H9 (cell line): ENCODE data around the gene PDE7B. TPM values are rescaled to one million over a fixed set of nuclear protein-coding genes. Genes with fewer than 3 reads are reported as not detected.

Experiments
- DNase-seq: peaks from one replicate; pipeline ENCODE4 v3.0.0-alpha.2; 2017
- H2AFZ ChIP-seq: one replicate; pipeline ENCODE4 v1.6.1; 2013; ENCODE audit warnings: mild to moderate bottlenecking, low read length, control low read depth, moderate library complexity
- H2AK5ac ChIP-seq: 2 replicates; pipeline ENCODE4 v1.6.1; 2013; ENCODE audit warnings: low read length, control low read depth, mixed read lengths; ENCODE audit not compliant: insufficient read length
- H2BK120ac ChIP-seq: one replicate; pipeline ENCODE4 v1.6.1; 2013; ENCODE audit warnings: low read depth, mild to moderate bottlenecking, low read length, control low read depth, inconsistent platforms; ENCODE audit not compliant: poor library complexity, severe bottlenecking
- H2BK12ac ChIP-seq: 2 replicates; pipeline ENCODE4 v1.6.1; 2013; ENCODE audit warnings: low read length, control low read depth, mixed read lengths, low read depth; ENCODE audit not compliant: insufficient read length
- H2BK15ac ChIP-seq: 2 replicates; pipeline ENCODE4 v1.6.1; 2013; ENCODE audit warnings: low read depth, low read length, control low read depth
- H2BK20ac ChIP-seq: one replicate; pipeline ENCODE4 v1.6.1; 2013; ENCODE audit warnings: low read depth, mild to moderate bottlenecking, low read length, control low read depth, inconsistent platforms; ENCODE audit not compliant: poor library complexity, severe bottlenecking
- H2BK5ac ChIP-seq: 2 replicates; pipeline ENCODE4 v1.6.1; 2013; ENCODE audit warnings: low read length, control low read depth, mixed read lengths; ENCODE audit not compliant: insufficient read length
- H3K14ac ChIP-seq: 2 replicates; pipeline ENCODE4 v1.6.1; 2013; ENCODE audit warnings: low read length, control low read depth; ENCODE audit not compliant: insufficient read depth
- H3K18ac ChIP-seq: 2 replicates; pipeline ENCODE4 v1.6.1; 2013; ENCODE audit warnings: low read depth, mild to moderate bottlenecking, mixed read lengths, low read length, control low read depth; ENCODE audit not compliant: insufficient read length
- H3K23ac ChIP-seq: 2 replicates; pipeline ENCODE4 v1.6.1; 2013; ENCODE audit warnings: low read length, control low read depth, mixed read lengths, low read depth; ENCODE audit not compliant: insufficient read length
- H3K23me2 ChIP-seq: 2 replicates; pipeline ENCODE4 v1.6.1; 2013; ENCODE audit warnings: low read depth, mild to moderate bottlenecking, mixed read lengths, low read length, control low read depth; ENCODE audit not compliant: insufficient read length, poor library complexity, severe bottlenecking
- H3K27ac ChIP-seq: 2 replicates; pipeline ENCODE4 v1.5.1; 2013; ENCODE audit warnings: low read length, control low read depth, mixed read lengths, low read depth; ENCODE audit not compliant: insufficient read length
- H3K27me3 ChIP-seq: 2 replicates; pipeline ENCODE4 v1.6.1; 2013; ENCODE audit warnings: low read length, control low read depth, inconsistent platforms; ENCODE audit not compliant: insufficient read depth
- H3K4ac ChIP-seq: 2 replicates; pipeline ENCODE4 v1.6.1; 2013; ENCODE audit warnings: low read depth, mild to moderate bottlenecking, control low read depth, inconsistent platforms, low read length, moderate library complexity
- H3K4me1 ChIP-seq: 2 replicates; pipeline ENCODE4 v1.6.1; 2013; ENCODE audit warnings: low read length, control low read depth, inconsistent platforms; ENCODE audit not compliant: insufficient read depth
- H3K4me2 ChIP-seq: 2 replicates; pipeline ENCODE4 v1.6.1; 2013; ENCODE audit warnings: low read length, control low read depth, mixed read lengths; ENCODE audit not compliant: insufficient read length, insufficient read depth
- H3K56ac ChIP-seq: 2 replicates; pipeline ENCODE4 v1.6.1; 2013; ENCODE audit warnings: low read depth, mild to moderate bottlenecking, mixed read lengths, low read length, control low read depth; ENCODE audit not compliant: insufficient read length
- H3K79me1 ChIP-seq: 2 replicates; pipeline ENCODE4 v1.6.1; 2013; ENCODE audit warnings: low read depth, mild to moderate bottlenecking, moderate library complexity, low read length, control low read depth, inconsistent platforms; ENCODE audit not compliant: insufficient read depth, poor library complexity, severe bottlenecking
- H3K79me2 ChIP-seq: 2 replicates; pipeline ENCODE4 v1.6.1; 2013; ENCODE audit warnings: low read length, control low read depth, inconsistent platforms; ENCODE audit not compliant: insufficient read depth
- H3K9ac ChIP-seq: 2 replicates; pipeline ENCODE4 v1.6.1; 2013; ENCODE audit warnings: low read length, control low read depth, mixed read lengths; ENCODE audit not compliant: insufficient read length; ENCODE audit errors: extremely low read depth
- H3K9me3 ChIP-seq: one replicate; pipeline ENCODE4 v1.6.1; 2013; ENCODE audit warnings: low read depth, low read length, inconsistent platforms; ENCODE audit not compliant: control insufficient read depth
- H3T11ph ChIP-seq: one replicate; pipeline ENCODE4 v1.6.1; 2013; ENCODE audit warnings: mild to moderate bottlenecking, low read length, control low read depth, inconsistent platforms
- H4K20me1 ChIP-seq: one replicate; pipeline ENCODE4 v1.6.1; 2013; ENCODE audit not compliant: control insufficient read depth, insufficient read length, insufficient read depth
- H4K5ac ChIP-seq: 2 replicates; pipeline ENCODE4 v1.6.1; 2013; ENCODE audit warnings: low read depth, mild to moderate bottlenecking, mixed read lengths, low read length, control low read depth; ENCODE audit not compliant: insufficient read length
- H4K8ac ChIP-seq: replicated peaks from 2 replicates; pipeline ENCODE4 v1.6.1; 2013; ENCODE audit warnings: low read length, control low read depth, mixed read lengths, low read depth; ENCODE audit not compliant: insufficient read length
- H4K91ac ChIP-seq: 2 replicates; pipeline ENCODE4 v1.6.1; 2013; ENCODE audit warnings: low read depth, mild to moderate bottlenecking, moderate library complexity, mixed read lengths, low read length, control low read depth; ENCODE audit not compliant: insufficient read length
- H3K27ac Mint-ChIP-seq, 3 experiments: 2 replicates in 2 of 3; 3 replicates in 1 of 3; pipeline ENCODE4 v1.8.0; 2020 to 2021; ENCODE audit warnings: mixed read lengths in 3 of 3, mild to moderate bottlenecking in 1 of 3, moderate library complexity in 1 of 3
- H3K27me3 Mint-ChIP-seq: 2 replicates; pipeline ENCODE4 v1.8.0; 2021; ENCODE audit warnings: low read depth, mild to moderate bottlenecking, moderate library complexity, mixed read lengths
- H3K36me3 Mint-ChIP-seq, 3 experiments: 2 replicates in 2 of 3; 3 replicates in 1 of 3; pipeline ENCODE4 v1.8.0; 2020 to 2021; ENCODE audit warnings: low read depth in 3 of 3, mixed read lengths in 3 of 3; ENCODE audit not compliant: insufficient read depth in 1 of 3
- H3K4me1 Mint-ChIP-seq, 2 experiments: 2 replicates each; pipeline ENCODE4 v1.8.0; 2020; ENCODE audit warnings: mixed read lengths in 2 of 2
- H3K4me3 Mint-ChIP-seq, 2 experiments: 2 replicates in 1 of 2; 3 replicates in 1 of 2; pipeline ENCODE4 v1.8.0; 2020 to 2021; ENCODE audit warnings: mild to moderate bottlenecking in 2 of 2, mixed read lengths in 2 of 2, moderate library complexity in 1 of 2
- H3K9me3 Mint-ChIP-seq, 2 experiments: 2 replicates in 1 of 2; 3 replicates in 1 of 2; pipeline ENCODE4 v1.8.0; 2020; ENCODE audit warnings: mild to moderate bottlenecking in 2 of 2, mixed read lengths in 2 of 2, moderate library complexity in 1 of 2
- CTCF ChIP-seq: fragments of 200-600 bp; sonication (generic); conservative IDR thresholded peaks from 3 replicates; pipeline ENCODE4 v1.8.0; 2021; ENCODE audit warnings: antibody characterized with exemption, mild to moderate bottlenecking
- WGBS: extraction: QIAGEN DNeasy Blood & Tissue Kit; methylation state at CpG from one replicate; pipeline ENCODE4 v1.1.7; 2013; ENCODE audit warnings: missing lambda C conversion rate, low lambda C conversion rate, mixed read lengths; ENCODE audit not compliant: insufficient read length; ENCODE audit errors: extremely low coverage; 5-methylcytosine and 5-hydroxymethylcytosine counted together
- total RNA-seq: library from RNA; stranded (reverse); gene quantifications from 2 replicates; pipeline ENCODE4 v1.2.1, GENCODE V29; 2021

PDE7B gene
- total RNA-seq, 1 experiment from 2014 or later = not detected

- H4K20me1 ChIP-seq = no peaks in the 10 kb centered on the region
- no peaks in the 10 kb centered on the region for H3K23me2 ChIP-seq
- no peak overlapping the region for H4K91ac ChIP-seq
- no peaks in the 10 kb centered on the region for H3K9me3 ChIP-seq
- no peak overlapping the region for H3K56ac ChIP-seq
- H3K79me1 ChIP-seq = no peaks in the 10 kb centered on the region
- no peak overlapping the region for H3K9ac ChIP-seq
- no peak overlapping the region for H2AK5ac ChIP-seq
- H3K4ac ChIP-seq = no peak overlapping the region
- H3K4me2 ChIP-seq = no peak overlapping the region
- Mint-ChIP-seq H3K27me3 (no peaks in the 10 kb centered on the region), H3K4me3 (no peak overlapping the region), H3K36me3 (no peaks in the 10 kb centered on the region; a peak in 1 of 7 replicates), H3K27ac (peak overlapping the region in 1 of 3 experiments; percentile 41; a peak in 1 of 7 replicates), H3K9me3 (peaks cover 0 to 3% of the 10 kb centered on the region in 2 experiments; a peak in 2 of 5 replicates), H3K4me1 (peaks cover 36 to 44% of the 10 kb centered on the region in 2 experiments)
- no peak overlapping the region for H2BK12ac ChIP-seq
- no peak overlapping the region for H2BK20ac ChIP-seq
- no peak overlapping the region for H2BK5ac ChIP-seq
- no peak overlapping the region for H2AFZ ChIP-seq
- H3K14ac ChIP-seq = no peak overlapping the region
- no peak overlapping the region for H3K23ac ChIP-seq
- no peak for TF ChIP-seq CTCF
- H2BK120ac ChIP-seq = no peak overlapping the region
- DNase-seq = no peak
- no CpG with 5 or more reads among the region's 8 CpGs for WGBS
- no peak overlapping the region for H3K27ac ChIP-seq
- no peak overlapping the region for H3K18ac ChIP-seq
- peaks cover 6% of the 10 kb centered on the region; the same call in 1 of the 2 replicates for H3K4me1 ChIP-seq
- H2BK15ac ChIP-seq = no peak overlapping the region
- no peak overlapping the region for H3T11ph ChIP-seq
- H4K8ac ChIP-seq = no peak overlapping the region
- H4K5ac ChIP-seq = no peak overlapping the region
- H3K27me3 ChIP-seq = no peaks in the 10 kb centered on the region
- H3K79me2 ChIP-seq = no peaks in the 10 kb centered on the region
Observed at GRCh38 chr6:135811644-135812526, 39.6 kb upstream of the PDE7B start.
